Activated T-cell treated with anti-CD3 and anti-CD28 coated beads, Interleukin-2, amount 50 U/mL, for 4 hours (primary cell): ENCODE results near the gene SUSD4. TPM values are rescaled to one million over a fixed set of nuclear protein-coding genes. Genes with fewer than 3 reads are reported as not detected.
"Not testable (repeated sequence)": the region's sequence is repeated elsewhere in the genome, so short reads cannot be mapped to it uniquely, and the experiment has no call there.

Experiments used
- ATAC-seq, 2 donors: fragments of 200-7000 bp; cut with Tn5 transposase; one replicate each; pipeline ENCODE4 v1.10.0; 2021
- DNase-seq: peaks from one replicate; pipeline ENCODE4 v3.0.0-alpha.2; 2020
- H3K27me3 Mint-ChIP-seq: one replicate; pipeline ENCODE4 v1.8.0; 2021; ENCODE audit warnings: low read depth, mixed read lengths
- H3K36me3 Mint-ChIP-seq: one replicate; pipeline ENCODE4 v1.8.0; 2022; ENCODE audit warnings: mixed read lengths; ENCODE audit not compliant: insufficient read depth
- H3K4me1 Mint-ChIP-seq: one replicate; pipeline ENCODE4 v1.8.0; 2021; ENCODE audit warnings: low read depth, mixed read lengths
- H3K4me3 Mint-ChIP-seq: one replicate; pipeline ENCODE4 v1.8.0; 2021; ENCODE audit warnings: mild to moderate bottlenecking, moderate library complexity, mixed read lengths
- H3K9me3 Mint-ChIP-seq: one replicate; pipeline ENCODE4 v1.8.0; 2021; ENCODE audit warnings: mixed read lengths
- total RNA-seq, 3 donors: library from RNA; stranded (reverse); gene quantifications; one replicate each; pipeline ENCODE4 v1.2.1, GENCODE V29; 2021

The SUSD4 gene
- total RNA-seq: 1 to 10 TPM in 2 of 3 donors, under 1 TPM in 1; 0.58 to 2.2 (median 1.0) TPM

- Mint-ChIP-seq H3K4me3 (peak within 1 kb of the TSS; percentile 86), H3K27me3 (peaks cover 14% of the 10 kb centered on the region), H3K4me1 (peaks cover 17% of the 10 kb centered on the region), H3K36me3 (no peaks in the 10 kb centered on the region), H3K9me3 (no peaks in the 10 kb centered on the region)
- ATAC-seq (peak; percentile 79 to 83), DNase-seq (peak; percentile 59)
Observed at GRCh38 chr1:223363856-223364684, at the start of gene SUSD4. TSS of gene SUSD4 (minus strand) at chr1:223364176. CDS start at chr1:223363425, 751 bp downstream.

DNA sequence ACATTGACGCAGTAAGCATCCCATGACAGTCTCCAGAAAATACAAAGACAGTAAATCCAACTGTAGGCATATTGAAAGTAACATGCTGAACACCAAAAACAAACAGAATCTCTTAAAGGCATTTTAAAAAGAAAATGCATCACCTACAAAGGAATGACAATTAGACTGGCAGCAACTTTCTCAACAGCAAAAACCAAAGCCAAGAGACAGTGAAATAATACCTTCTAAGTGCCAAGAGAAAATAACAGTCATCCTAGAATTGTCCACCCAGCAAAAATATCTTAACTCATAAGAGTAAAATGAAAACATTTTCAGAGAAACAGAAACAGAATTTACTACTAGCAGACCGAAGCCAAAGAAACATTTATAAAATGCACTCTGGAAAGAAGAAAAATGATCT lies 49.2 kb upstream of the SUSD4 start:
- DNase-seq: no peak
- H3K36me3 Mint-ChIP-seq: no peaks in the 10 kb centered on the region
- H3K4me3 Mint-ChIP-seq: no peak overlapping the region
- ATAC-seq: no peak
- no peaks in the 10 kb centered on the region for H3K4me1 Mint-ChIP-seq
- no peaks in the 10 kb centered on the region for H3K27me3 Mint-ChIP-seq
- H3K9me3 Mint-ChIP-seq: no peaks in the 10 kb centered on the region

DNA sequence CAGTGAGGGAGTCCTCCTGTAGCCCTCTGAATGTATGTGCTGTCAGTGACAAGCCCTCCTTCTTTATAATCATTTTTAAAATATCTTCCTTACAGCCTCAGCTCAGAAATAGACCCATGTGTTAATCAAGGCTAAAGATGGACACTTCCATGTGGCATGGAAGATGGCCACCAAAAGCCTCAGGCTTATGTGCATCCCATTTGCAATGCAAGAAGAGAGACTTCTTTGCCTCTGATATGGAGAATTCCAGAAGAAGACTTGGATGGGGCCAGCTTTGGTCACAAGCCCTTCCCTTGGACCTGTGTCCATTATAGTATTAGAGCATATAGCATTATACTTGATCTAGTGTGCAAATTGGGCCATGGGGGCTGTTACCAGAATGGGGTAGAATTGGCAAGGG lies 47.7 kb upstream of the SUSD4 start:
- Mint-ChIP-seq H3K4me1 (no peaks in the 10 kb centered on the region), H3K9me3 (no peaks in the 10 kb centered on the region), H3K36me3 (no peaks in the 10 kb centered on the region), H3K4me3 (no peak overlapping the region), H3K27me3 (no peaks in the 10 kb centered on the region)
- ATAC-seq (no peak), DNase-seq (no peak)

GRCh38 chr1:223411309-223411708 lies 47.3 kb upstream of the SUSD4 start:
- Mint-ChIP-seq H3K9me3 (no peaks in the 10 kb centered on the region), H3K4me1 (peaks cover 1% of the 10 kb centered on the region), H3K27me3 (no peaks in the 10 kb centered on the region), H3K36me3 (no peaks in the 10 kb centered on the region), H3K4me3 (no peak overlapping the region)
- no peak for ATAC-seq
- no peak for DNase-seq

DNA sequence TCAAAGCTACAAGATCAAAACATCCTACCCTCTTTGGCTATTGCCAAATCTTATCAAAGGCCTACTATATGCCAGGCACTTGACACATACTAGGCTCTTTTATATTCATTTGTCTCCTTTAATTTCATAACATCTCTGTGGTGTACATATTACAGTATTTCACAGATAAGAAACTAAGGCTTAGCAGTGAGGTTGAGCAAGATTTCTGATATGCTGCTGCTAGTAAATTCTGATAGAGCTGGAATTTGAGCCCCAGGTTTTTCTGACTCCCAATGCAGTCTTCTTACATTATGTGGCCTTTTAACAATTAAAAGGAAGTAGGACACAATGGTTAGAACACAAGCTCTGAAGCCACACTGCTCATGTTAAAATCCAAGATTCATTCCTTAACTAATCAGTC lies 46.1 kb upstream of the SUSD4 start:
- DNase-seq (no peak), ATAC-seq (no peak)
- Mint-ChIP-seq H3K4me1 (peaks cover 9% of the 10 kb centered on the region), H3K9me3 (peaks cover 3% of the 10 kb centered on the region), H3K36me3 (no peaks in the 10 kb centered on the region), H3K4me3 (no peak overlapping the region), H3K27me3 (no peaks in the 10 kb centered on the region)

- Mint-ChIP-seq H3K27me3 (no peaks in the 10 kb centered on the region), H3K36me3 (no peaks in the 10 kb centered on the region), H3K4me1 (peaks cover 34% of the 10 kb centered on the region), H3K9me3 (peaks cover 18% of the 10 kb centered on the region), H3K4me3 (no peak overlapping the region)
- no peak for ATAC-seq
- DNase-seq: no peak
Observed at GRCh38 chr1:223405507-223405906, 41.5 kb upstream of the SUSD4 start.

DNA sequence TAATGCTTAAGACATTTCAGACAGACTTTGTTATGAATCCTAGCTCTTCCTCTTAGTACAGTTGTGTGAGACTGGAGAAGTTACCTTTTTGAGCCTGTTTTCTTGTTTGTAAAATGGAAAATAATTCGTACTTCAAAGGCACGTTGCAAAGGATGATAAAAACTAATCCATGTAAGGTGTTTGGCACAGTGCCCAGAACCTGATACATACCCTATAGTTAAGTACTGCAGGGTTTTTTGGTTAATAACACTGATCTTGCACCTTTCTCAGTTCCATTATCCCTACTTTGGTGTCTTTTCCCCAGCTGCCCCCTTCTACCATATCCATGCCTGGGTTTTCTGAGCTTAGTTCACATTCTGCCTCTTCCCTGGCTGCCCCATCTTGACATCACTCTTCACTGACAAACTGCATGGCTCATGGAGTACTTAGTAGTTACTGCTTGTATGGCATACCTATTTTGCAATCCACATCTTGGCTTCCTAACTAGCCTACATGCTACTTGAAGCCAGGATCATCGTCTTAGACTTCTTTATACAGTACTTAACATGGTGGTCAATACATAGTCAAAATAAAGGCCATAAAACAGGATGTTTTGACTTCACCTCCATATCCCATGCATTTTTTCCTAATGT lies 39.3 kb upstream of the SUSD4 start:
- no peaks in the 10 kb centered on the region for H3K27me3 Mint-ChIP-seq
- H3K36me3 Mint-ChIP-seq: no peaks in the 10 kb centered on the region
- DNase-seq: no peak

GRCh38 chr1:223402790-223403142 lies 38.8 kb upstream of the SUSD4 start:
- H3K27me3 Mint-ChIP-seq: no peaks in the 10 kb centered on the region
- no peak for DNase-seq

More for the DNA sequence above, 39.3 kb upstream of the SUSD4 start:
- ATAC-seq: no peak
- H3K4me1 Mint-ChIP-seq: peaks cover 34% of the 10 kb centered on the region
- no peak overlapping the region for H3K4me3 Mint-ChIP-seq
- H3K9me3 Mint-ChIP-seq: peaks cover 18% of the 10 kb centered on the region

DNA sequence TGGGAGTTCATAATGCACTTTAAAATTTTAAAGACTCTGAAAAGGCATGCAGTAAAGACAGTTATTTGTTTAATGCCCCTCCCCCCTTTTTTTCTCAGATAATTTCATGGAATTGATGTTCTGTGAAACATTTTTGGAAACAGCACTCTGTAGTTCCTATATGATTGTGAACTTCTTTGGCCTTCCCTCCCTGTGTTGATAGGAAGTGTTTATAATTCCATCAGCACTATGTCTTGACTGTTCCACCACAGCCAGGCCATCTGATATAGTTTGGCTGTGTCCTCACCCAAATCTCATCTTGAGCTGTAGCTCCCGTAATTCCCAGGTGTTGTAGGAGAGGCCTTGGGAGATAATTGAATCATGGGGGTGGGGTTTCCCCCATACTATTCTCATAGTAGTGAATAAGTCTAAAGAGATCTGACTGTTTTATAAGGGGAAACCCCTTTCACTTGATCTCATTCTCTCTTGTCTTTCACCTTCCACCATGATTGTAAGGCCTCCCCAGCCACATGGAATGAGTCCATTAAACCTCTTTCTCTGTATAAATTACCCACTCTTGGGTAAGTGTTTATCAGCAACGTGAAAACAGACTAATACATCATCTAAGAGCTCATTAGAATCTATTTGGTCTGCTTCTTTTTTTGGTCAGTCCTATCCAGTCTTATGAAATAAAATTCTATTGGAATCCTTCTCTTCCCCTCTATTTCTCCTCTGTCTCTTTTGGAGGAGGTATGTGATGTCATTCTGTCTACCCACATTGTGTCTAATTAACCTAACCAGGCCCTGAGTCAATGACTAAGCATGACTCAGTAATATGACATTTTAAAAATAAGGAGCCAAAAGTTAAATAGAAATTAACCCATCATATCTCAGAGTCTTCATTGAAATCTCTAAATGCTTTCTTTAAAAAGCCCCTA lies 38.2 kb upstream of the SUSD4 start:
- peak; percentile 95 to 96 for ATAC-seq
- peak overlapping the region; percentile 9 for H3K4me3 Mint-ChIP-seq
- peaks cover 34% of the 10 kb centered on the region for H3K4me1 Mint-ChIP-seq
- no peaks in the 10 kb centered on the region for H3K36me3 Mint-ChIP-seq
- H3K27me3 Mint-ChIP-seq: no peaks in the 10 kb centered on the region
- H3K9me3 Mint-ChIP-seq: peaks cover 18% of the 10 kb centered on the region
- no peak for DNase-seq

More at GRCh38 chr1:223402790-223403142, 38.8 kb upstream of the SUSD4 start:
- Mint-ChIP-seq H3K9me3 (peaks cover 18% of the 10 kb centered on the region), H3K4me3 (no peak overlapping the region), H3K4me1 (peaks cover 34% of the 10 kb centered on the region), H3K36me3 (no peaks in the 10 kb centered on the region)
- ATAC-seq: no peak

- not testable (repeated sequence) for ATAC-seq, H3K4me3 Mint-ChIP-seq, H3K36me3 Mint-ChIP-seq, DNase-seq, H3K27me3 Mint-ChIP-seq
- Mint-ChIP-seq H3K9me3 (peaks cover 13% of the 10 kb centered on the region), H3K4me1 (peaks cover 20% of the 10 kb centered on the region)
Observed at GRCh38 chr1:223399393-223399792, 35.4 kb upstream of the SUSD4 start.

DNA sequence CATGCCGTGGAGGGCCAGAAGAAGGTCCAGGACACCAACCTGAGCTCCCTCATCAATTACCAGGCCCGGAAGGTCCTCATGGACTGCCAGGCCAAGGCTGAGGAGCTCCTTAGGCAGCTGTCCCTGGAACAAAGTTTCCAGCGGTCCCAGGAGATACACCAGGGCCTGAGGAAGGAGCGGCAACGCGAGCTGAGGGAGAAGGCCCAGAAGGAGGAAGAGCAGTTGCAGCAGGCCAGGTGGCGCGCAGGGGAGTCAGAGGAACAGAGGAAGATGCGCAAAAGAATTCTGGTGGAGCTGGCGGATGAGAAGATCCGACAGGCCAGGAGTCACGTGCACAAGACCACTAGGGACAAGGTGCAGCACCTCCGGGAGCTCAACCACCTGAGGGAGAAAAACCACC lies 30.7 kb upstream of the SUSD4 start:
- ATAC-seq: no peak
- no peak for DNase-seq

DNA sequence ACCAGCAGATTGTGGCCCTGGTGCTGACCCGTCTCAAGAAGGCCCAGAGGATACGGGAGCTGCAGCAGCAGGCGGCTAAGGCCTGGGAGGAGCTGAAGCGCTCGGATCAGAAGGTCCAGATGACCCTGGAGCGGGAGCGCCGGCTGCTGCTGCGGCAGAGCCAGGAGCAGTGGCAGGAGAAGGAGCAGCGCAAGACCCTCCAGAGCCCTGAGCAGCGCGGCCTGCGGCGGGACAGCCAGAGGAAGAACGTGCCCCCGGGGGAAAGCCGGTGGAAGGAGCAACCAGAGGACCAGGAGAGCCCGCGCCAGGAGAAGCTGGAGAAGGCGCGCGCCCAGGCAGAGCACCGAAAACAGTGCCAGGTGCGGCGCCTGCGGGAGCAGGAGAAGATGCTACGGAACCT lies 30.3 kb upstream of the SUSD4 start:
- Mint-ChIP-seq H3K36me3 (no peaks in the 10 kb centered on the region), H3K9me3 (peaks cover 5% of the 10 kb centered on the region), H3K27me3 (peaks cover 26% of the 10 kb centered on the region), H3K4me1 (no peaks in the 10 kb centered on the region), H3K4me3 (no peak overlapping the region)
- DNase-seq (no peak), ATAC-seq (no peak)

More for the DNA sequence above, 30.7 kb upstream of the SUSD4 start:
- Mint-ChIP-seq H3K9me3 (peaks cover 5% of the 10 kb centered on the region), H3K36me3 (no peaks in the 10 kb centered on the region), H3K4me3 (no peak overlapping the region), H3K4me1 (no peaks in the 10 kb centered on the region), H3K27me3 (peaks cover 23% of the 10 kb centered on the region)

DNA sequence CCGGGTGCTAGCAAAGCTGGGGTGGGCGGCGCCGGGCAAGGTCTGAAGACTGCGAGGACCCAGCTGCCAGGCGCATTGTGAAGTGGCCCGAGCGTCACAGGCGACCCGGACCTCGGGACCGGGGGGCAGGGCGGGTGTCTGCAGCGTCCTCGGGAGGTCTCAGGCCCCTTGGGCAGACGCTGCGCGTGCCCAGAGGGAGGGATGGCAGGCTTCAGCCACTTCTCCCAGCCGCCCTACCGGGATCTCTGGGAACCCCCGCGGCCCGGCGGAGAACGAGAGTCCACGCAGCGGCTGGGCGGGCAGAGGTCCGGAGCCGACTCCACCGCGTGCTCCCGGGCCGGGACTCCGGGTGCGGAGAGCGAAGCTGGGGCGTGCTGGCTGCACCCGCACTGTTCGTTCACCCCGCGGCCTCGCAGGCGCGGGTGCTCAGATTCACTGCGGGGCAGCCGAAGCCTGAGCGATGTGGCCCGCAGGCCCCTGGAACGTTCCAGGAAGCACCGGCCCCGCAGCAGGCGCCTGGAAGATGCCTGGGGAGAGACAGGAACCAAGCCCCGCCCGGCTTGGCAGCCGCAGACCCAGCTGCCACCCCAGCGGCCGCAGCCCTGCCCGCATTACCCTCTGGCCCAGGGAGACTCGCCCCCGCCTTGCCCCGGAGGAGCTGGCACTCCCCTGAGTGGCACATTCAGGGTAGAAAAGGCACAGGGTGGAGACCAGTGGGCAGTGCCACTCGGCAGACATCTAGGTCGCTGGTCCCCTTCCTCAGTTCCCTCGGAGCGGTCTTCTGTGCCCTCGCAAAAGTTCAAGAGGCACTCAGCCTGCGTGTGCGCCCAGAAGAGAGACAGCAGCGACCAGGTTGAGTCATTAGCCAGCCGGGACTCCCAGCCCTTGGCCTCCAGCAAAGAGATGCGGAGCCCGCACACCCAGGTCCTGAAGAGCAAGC lies 29.6 kb upstream of the SUSD4 start, which contains the start of gene CCDC185:
TSS of gene CCDC185 (plus strand) at position 141 of the 940 bp plus-strand sequence. CDS start at position 202, 61 bp downstream.
- Mint-ChIP-seq H3K36me3 (no peaks in the 10 kb centered on the region), H3K4me1 (no peaks in the 10 kb centered on the region), H3K9me3 (peaks cover 5% of the 10 kb centered on the region), H3K27me3 (peaks cover 26% of the 10 kb centered on the region), H3K4me3 (no peak within 1 kb of the TSS)
- ATAC-seq (peak; percentile 40 to 41), DNase-seq (no peak)
